Measurements from ENCODE around the gene ADGRL3. TPM values are rescaled to one million over a fixed set of nuclear protein-coding genes. Genes with fewer than 3 reads are reported as not detected.

ADGRL3 gene
- polyA plus RNA-seq, 1 experiment, result 0.01 TPM

- H3K27me3 ChIP-seq (ENCODE audit: control insufficient read depth, insufficient read depth, low read length), result no peaks in the 10 kb centered on the region
- DNase-seq (ENCODE audit: low read depth), result no peak
- TF ChIP-seq CTCF (IDR thresholded peaks at IDR 0.05; ENCODE audit: insufficient read depth, low read depth, low read length), result no peak
- no peaks in the 10 kb centered on the region for H3K36me3 ChIP-seq (ENCODE audit: control insufficient read depth, insufficient read depth, low read length)
- no peak overlapping the region for H3K4me3 ChIP-seq (ENCODE audit: low read depth, low read length)
- POLR2A ChIA-PET, result no interaction called here
- CTCF ChIA-PET, result no interaction called here
These were observed 23.3 kb downstream of the ADGRL3 start for GRCh38 chr4:61223385-61223784.

- no peak for DNase-seq (ENCODE audit: low read depth)
- ChIA-PET POLR2A (no interaction called here), CTCF (no interaction called here)
- H3K36me3 ChIP-seq (ENCODE audit: control insufficient read depth, insufficient read depth, low read length), result no peaks in the 10 kb centered on the region
- no peaks in the 10 kb centered on the region for H3K27me3 ChIP-seq (ENCODE audit: control insufficient read depth, insufficient read depth, low read length)
- H3K4me3 ChIP-seq (ENCODE audit: low read depth, low read length), result no peak overlapping the region
- no peak for TF ChIP-seq CTCF (IDR thresholded peaks at IDR 0.05; ENCODE audit: insufficient read depth, low read depth, low read length)
These were observed 24.4 kb downstream of the ADGRL3 start for GRCh38 chr4:61224573-61224972.

- DNase-seq (ENCODE audit: low read depth), result no peak
- Histone ChIP-seq H3K27me3 (ENCODE audit: control insufficient read depth, insufficient read depth, low read length) (no peaks in the 10 kb centered on the region), H3K36me3 (ENCODE audit: control insufficient read depth, insufficient read depth, low read length) (no peaks in the 10 kb centered on the region), H3K4me3 (ENCODE audit: low read depth, low read length) (no peak overlapping the region)
- no peak for TF ChIP-seq CTCF (IDR thresholded peaks at IDR 0.05; ENCODE audit: insufficient read depth, low read depth, low read length)
- POLR2A ChIA-PET, result no interaction called here
- CTCF ChIA-PET, result no interaction called here
These were observed 25.5 kb downstream of the ADGRL3 start for GRCh38 chr4:61225656-61226055.

- TF ChIP-seq CTCF (IDR thresholded peaks at IDR 0.05; ENCODE audit: insufficient read depth, low read depth, low read length), result no peak
- ChIA-PET CTCF (interaction anchor here (0.6 to 1.4 kb wide), 2 partner anchors 14 to 757 kb away, joined by 4 to 5 read pairs; no protein-coding TSS in a partner anchor), POLR2A (no interaction called here)
- H3K27me3 ChIP-seq (ENCODE audit: control insufficient read depth, insufficient read depth, low read length), result no peaks in the 10 kb centered on the region
- H3K4me3 ChIP-seq (ENCODE audit: low read depth, low read length), result no peak overlapping the region
- no peaks in the 10 kb centered on the region for H3K36me3 ChIP-seq (ENCODE audit: control insufficient read depth, insufficient read depth, low read length)
- no peak for DNase-seq (ENCODE audit: low read depth)
These were observed 31.3 kb downstream of the ADGRL3 start for GRCh38 chr4:61231421-61231820.

- no peak for TF ChIP-seq CTCF (IDR thresholded peaks at IDR 0.05; ENCODE audit: insufficient read depth, low read depth, low read length)
These were observed 39.1 kb downstream of the ADGRL3 start for GRCh38 chr4:61239250-61239649.

More at GRCh38 chr4:61239250-61239649, 39.1 kb downstream of the ADGRL3 start:
- no peaks in the 10 kb centered on the region for H3K27me3 ChIP-seq (ENCODE audit: control insufficient read depth, insufficient read depth, low read length)
- POLR2A ChIA-PET, result no interaction called here
- H3K4me3 ChIP-seq (ENCODE audit: low read depth, low read length), result no peak overlapping the region
- DNase-seq (ENCODE audit: low read depth), result no peak
- H3K36me3 ChIP-seq (ENCODE audit: control insufficient read depth, insufficient read depth, low read length), result no peaks in the 10 kb centered on the region
- CTCF ChIA-PET, result no interaction called here
